HG03175 (cell line): ENCODE data around the gene VDAC2.
"Not testable (repeated sequence)": the region's sequence is repeated elsewhere in the genome, so short reads cannot be mapped to it uniquely, and the experiment has no call there.

Source experiments
- ATAC-seq: cut with Tn5 transposase; IDR thresholded peaks from one replicate; pipeline ENCODE4 v1.9.1; 2021; ENCODE audit warnings: mild to moderate bottlenecking, moderate library complexity; ENCODE audit not compliant: unreplicated experiment

Gene VDAC2

DNA sequence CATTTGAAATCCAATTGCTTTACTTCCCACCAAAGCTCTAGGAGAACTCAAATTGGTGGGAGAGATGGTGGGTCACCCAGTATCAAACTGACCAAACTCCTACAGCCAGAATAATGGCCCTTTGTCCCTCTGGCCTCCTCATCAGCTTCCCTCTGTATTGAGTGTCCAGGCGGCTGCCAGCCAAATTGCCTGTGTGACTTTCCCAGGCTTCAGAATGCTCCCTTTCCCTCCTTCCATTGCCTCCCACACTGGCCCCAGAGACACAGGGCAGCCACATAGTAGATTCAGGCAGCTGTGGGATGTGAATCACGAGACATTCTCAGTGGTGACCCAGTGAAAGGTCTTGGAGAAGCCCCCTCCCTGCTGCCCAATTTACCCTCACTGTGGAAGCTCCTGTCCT, 12.7 kb upstream of the VDAC2 start:
- ATAC-seq = no peak

DNA sequence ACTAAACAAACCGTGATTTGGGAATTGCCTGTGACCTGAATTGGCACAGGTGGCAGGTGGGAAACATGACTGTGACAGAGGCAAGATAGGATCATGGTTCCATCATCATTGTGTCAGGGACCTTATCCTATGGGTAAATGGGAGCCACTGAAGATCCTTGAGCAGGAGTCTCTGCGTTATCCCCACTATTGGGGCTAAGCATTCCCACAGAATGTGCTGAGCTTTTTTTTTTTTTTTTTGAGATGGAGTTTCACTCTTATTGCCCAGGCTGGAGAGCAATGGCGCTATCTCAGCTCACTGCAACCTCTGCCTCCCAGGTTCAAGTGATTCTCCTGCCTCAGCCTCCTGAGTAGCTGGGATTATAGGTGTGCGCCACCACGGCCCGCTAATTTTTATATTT, 10.6 kb upstream of the VDAC2 start:
- ATAC-seq = not testable (repeated sequence)

DNA sequence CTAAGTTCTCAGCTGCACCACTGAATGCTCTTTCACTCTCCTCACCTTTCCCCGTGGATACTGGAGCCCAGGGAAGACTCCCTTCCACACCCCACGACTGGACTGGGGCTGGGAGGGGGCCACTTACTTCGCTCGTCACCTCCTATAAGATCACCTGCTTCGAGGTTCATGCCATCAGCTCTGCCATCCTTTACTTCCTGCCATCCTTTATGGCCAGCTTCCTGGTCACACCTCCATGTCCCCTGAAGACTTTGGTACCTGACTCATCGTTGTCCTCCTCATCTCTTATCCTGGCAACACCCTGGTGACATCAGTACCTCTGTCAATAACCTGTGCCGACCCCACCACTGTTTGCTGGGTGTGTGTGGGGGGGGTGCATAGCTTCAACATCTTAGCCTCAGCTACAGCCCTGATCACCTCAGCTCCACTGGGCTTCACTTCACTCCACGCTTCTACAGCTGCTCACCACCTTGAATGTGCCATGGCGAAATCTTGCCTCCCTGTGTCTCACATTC, 8.7 kb upstream of the VDAC2 start:
- ATAC-seq = no peak

DNA sequence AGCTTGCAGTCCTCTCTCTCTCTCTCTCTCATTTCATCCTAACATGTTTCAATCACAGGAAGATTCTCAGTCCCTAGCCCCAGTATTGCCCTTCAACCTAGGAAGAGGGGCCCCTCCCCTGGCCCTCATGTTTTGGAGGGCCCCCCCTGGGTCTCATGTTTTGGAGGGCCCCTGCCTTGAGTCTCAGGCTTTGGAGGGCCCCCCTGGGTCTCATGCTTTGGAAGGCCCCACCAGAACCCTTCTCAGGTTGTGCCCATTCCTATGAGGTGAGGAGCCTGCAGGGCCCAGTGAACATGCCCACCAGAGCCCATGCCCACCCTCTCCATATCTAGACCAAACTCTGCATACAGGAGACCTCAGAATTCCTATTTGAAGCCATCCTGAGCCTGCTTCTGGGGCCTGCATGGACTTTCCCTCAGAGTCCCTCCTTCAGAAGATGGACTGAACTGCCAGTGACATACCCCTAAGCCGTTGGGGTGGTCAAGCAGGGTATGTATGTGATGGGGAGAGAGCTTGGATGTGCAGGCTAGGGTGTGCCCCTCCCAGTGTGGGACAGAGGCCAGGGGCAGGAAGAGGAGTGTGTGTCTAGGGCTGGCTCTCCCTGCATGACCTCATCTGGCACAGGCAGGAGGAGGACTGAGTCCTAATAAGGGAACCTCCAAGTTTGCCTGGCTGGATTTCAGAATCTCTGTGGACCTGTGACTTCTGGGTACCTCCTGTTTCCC, 8.1 kb upstream of the VDAC2 start:
- ATAC-seq = no peak

DNA sequence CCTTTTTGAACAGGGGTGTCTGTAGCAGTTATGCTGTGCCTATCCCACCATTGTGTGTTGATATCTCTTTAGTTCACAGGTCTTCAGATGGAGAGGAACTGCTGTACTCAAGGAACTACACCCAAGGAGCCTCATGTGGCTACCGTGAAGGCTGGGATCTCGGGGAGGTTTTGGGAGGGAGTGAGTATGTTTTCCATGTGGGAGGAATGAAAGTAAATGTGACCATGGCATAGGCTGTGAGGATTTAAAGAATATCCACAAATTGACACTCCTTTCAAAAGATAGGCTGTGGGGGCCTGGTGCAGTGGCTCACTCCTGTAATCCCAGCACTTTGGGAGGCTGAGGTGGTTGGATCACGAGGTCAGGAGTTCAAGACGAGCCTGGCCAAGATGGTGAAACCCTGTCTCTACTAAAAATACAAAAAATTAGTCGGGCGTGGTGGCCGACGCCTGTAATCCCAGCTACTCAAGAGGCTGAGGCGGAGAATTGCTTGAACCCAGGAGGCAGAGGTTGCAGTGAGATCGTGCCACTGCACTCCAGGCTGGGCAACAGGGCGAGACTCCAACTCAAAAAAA, 7.5 kb upstream of the VDAC2 start:
- not testable (repeated sequence) for ATAC-seq

DNA sequence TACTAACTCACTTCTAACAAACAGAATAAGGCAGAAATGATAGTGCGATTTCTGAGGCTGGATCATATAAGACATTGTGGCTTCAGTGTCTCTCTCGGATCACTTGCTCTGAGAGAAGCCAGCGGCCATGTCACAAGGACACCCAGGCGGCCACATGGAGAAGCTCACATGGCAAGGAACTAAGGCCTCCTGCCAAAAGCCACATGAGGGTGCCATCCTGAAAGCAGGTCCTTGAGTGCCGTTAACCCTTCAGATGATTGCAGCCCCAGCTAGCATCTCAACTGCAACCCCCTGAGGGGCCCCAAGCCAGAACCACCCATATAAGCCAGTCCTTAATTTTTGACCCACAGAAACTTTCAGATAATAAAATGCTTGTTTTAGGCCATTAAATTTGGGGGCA, 6.9 kb upstream of the VDAC2 start:
- no peak for ATAC-seq

DNA sequence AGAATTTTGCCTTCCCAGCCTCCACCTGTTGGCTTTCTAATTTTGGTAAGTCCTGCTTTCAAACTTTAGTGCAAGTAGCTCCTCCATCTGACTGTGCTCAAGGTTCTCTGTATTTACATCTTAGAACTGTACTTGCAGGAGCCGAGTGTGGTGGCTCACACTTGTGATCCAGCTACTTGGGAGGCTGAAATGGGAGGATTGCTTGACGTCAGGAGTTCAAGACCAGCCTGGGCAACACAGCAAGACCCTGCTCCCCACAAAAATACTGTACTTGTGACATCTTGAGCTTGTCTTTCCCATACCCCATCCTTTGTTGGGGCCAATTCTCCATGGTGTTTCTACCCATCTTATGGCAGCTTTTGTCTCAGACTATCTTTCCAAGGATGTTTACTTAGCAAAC, 4.7 kb upstream of the VDAC2 start:
- no peak for ATAC-seq

DNA sequence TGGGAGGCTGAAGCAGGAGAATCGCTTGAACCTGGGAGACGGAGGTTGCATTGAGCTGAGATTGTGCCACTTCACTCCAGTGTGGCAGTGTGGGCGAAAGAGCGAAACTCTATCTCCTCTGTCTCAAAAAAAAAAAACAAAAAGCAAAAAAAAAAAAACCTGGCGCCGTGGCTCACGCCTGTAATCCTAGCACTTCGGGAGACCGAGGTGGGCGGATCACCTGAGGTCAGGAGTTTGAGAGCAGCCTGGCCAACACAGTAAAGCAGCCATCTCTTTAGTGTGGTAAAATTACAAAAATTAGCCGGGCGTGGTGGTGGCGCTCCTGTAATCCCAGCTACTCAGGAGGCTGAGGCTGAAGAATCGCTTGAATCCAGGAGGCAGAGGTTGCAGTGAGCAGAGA, 4.0 kb upstream of the VDAC2 start:
- not testable (repeated sequence) for ATAC-seq

DNA sequence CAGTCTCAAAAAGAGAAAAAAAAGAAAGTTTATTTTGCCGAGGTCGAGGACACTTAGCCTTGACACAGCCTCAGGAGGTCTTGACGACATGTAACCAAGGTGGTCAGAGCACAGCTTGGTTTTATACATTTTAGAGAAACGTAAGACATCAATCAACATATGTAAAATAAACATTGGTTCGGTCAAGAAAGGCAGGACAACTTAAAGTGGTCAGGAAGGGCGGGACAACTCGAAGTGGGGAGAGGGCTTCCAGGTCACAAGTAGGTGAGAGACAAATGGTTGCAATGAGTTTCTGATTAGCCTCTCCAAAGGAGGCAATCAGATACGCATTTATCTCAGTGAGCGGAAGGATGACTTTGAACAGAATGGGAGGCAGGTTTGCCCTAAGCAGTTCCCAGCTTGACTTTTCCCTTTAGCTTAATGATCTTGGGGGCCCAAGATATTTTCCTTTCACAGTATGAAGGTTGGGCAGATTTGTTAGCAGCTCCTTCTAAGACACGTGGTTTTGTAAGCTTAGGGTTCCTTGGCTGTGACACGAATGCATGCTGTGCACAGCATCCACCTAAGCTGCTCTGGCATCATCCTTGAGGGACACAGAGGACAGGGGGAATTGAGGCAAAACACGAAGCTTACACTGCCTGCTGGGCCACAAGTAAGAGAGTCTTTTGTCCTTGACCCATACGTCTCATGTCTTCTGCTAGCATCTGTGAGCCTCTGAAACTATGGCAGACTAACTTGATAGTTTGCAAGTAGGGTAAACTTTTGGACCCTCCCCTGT, 3.3 kb upstream of the VDAC2 start:
- no peak for ATAC-seq

DNA sequence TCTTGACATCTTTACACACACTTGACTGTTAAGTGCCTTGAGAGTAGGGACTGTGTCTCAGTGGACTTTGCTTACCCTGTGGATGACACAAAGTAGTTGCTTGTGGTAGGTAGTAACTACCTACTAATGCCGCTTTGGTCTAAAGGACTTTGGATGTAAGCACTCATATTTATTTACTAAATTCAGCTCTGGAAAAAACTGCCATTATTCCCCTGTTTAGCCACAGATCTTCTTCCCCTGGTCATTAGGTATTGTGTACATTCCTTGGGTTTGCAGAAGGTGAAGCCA, 2.8 kb upstream of the VDAC2 start:
- no peak for ATAC-seq

DNA sequence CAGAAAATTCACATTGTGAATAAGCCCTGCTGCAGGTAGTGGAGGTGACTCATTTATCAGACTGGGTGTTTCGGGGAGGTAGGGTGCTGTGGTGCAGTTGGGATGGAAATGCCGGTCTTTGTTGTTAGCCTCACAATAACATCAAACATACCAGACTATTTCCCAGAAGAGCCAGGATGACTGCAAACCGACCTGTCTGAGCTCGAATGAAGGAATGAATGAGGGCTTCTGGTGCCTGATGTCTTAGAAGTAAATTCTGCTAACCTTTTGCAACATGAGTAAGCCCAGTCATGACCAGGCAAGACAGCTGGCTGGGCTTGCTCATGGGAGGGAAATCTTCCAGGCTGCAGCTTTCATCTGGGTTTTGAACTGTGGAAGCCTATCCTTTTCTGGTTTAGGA, 2.4 kb upstream of the VDAC2 start:
- no peak for ATAC-seq

DNA sequence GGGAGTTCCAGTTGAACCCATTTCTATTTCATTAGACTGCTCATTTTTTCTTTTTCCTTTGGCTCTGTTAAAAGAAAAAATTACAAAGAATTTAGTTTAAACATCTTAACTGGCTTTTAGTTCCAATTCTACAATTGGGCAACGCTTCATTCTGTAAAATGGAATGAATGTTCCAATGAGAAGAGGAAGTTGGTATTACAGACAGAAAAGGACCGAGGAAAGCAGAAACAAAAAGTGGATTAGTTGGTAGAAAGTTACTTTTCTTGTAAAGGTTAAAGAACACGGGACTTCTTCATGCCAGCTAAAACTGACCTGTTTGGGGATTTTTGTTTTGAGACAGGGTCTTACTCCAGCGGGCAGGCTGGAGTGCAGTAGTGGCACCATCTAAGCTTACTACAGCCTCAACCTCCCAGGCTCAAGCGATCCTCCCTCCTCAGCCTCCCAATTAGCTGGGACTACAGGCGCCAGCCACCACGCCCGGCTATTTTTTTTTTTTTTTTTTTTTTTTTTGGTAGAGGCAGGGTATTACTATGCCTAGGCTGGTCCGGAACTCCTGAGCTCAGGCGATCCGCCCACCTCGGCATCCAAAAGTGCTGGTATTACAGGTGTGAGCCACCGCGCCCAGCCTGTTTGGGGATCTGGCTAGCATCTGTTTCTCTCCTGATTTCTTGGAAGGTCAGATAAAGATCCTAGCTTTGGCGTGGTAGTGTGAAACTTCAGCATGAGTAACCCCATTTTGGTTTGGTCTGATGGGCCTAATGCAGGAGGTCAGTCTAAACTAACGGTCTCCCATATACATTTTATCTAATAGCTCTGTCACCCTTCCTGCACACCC, 1.3 kb upstream of the VDAC2 start:
- ATAC-seq = no peak

DNA sequence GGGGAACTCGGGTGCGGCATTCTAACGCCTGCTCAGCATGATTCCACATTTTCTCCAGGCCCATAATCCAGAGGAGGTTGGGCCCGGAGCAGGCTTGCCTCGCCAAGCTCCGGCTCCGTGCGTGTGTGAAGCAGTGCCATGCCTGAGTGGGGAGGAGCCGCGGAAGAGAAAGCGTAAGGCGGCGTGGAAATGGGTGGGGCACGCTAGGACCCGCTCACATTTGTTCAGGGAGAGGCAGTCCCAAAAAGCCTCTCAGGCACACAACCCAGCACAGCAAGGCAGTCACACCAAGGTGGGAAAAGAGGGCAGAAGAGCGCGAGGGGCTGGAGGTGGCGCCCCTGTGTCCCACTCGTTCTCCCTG, 695 bp upstream of the VDAC2 start:
- peak; percentile 55 for ATAC-seq

DNA sequence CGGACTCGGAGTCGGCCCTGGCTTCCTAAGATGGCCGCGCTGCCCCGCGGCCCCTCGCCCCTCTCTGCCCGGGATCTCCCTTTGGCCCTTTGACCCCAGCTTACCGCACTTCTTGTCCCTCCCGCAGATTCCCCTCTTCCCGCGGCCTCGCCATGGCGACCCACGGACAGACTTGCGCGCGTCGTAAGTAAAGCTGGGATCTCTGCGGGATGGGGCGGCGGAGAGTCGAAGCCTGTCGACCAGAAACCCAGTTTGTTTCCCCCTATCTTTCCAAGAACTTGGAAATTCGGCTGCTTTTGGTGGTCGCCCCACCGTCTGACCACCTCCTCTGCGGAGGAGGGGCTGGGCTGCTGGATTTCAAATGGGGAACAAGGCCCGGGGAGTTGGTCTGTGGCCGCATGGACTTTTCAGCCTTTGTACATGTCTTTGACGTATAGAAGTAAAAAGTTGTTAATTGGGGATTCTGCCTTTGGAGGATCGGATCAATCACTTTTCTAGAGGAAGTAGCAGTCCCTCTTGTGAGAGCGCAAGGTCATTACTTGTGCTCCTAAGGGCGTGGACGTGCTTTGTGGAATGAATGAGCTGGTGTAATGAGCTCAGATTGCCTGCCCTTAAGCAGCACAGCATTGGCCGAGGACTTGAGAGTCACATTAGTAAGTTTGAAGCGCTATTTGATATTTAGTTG, 553 bp downstream of the VDAC2 start:
- ATAC-seq = no peak

DNA sequence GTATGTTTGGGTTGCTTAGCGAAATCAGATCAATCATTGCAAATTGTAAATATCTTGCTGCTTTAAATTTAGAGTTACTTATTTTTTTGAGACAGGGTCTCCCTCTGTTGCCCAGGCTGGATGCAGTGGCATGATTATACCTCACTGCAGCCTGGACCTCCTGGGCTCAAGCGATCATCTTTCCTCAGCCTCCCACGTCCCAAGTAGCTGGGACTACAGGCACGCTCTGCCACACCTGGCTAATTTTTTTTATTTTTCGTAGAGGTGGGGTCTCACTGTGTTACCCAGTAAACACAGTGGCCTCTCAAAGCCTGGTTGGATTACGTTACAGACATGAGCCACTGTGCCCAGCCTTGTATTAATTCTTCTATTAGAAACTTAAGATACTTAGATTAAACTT, 1.7 kb downstream of the VDAC2 start:
- ATAC-seq = no peak

DNA sequence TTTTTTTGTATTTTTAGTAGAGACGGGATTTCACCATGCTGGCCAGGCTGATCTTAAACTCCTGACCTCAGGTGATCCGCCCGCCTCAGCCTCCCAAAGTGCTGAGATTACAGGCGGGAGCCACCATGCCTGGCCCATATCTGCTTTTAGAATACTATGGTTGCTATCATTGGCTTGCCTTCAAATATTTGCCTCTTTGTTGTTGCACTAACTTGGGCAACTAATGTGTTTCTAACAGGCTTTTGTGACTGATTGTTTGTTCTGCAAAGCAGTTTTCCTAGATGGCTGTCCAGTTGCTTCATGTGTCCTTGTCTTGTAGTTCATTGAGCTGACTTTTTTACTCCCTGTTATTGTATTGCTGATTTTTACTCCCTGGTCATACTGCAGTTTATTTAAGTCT, 9.7 kb downstream of the VDAC2 start:
- no peak for ATAC-seq

DNA sequence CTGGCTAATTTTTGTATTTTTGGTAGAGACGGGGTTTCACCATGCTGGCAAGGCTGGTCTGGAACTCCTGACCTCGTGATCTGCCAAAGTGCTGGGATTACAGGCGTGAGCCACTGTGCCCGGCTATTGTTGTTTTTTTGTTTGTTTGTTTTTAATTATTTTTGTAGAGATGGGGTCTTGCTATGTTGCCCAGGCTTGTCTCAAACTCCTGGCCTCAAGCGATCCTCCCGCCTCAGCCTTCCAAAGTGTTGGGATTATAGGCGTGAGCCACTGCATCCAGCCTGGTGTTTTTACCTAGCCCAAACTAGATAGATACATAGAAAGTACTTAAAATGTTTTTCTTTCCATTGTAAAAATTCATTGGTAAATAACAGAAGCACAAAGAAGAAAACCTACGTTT, 10.9 kb downstream of the VDAC2 start:
- not testable (repeated sequence) for ATAC-seq

DNA sequence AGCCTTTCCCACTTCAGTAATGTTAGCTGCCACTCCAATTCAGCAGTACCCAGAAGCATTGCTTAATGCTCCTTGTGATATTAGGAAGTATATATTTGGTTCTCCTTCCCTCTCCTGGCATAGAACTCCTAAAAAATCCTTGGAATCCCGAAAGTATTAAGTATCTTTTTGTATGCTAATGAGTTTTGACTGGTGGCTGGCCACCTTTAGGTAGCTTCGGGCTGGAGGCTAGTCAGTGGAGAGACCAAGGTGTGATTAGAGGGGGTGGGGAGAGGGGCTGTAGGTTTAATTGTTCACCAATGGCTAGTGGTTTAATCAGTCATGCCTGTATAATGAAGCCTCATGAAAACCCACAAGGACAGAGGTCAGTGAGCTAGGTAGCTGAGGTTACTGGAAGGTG, 12.9 kb downstream of the VDAC2 start:
- ATAC-seq = no peak

DNA sequence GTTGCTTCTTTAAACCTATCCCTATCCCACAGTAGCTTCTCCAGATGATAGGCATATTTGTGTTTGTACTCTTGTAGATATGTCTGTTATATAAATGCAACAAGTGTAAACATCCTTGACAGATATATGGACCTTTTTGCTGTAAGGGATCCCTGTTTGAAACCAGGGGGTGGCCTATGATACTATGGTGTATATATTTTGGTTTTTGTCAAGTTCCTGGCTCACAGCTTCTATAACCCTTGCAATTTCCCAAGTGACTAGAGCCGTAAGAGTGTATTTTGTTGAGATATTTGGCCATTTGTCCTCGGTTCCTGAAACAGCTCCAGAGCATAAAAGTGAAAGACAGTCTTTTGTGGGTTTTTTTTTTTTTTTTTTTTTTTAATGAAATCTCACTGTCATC, 15.5 kb downstream of the VDAC2 start:
- ATAC-seq = no peak

DNA sequence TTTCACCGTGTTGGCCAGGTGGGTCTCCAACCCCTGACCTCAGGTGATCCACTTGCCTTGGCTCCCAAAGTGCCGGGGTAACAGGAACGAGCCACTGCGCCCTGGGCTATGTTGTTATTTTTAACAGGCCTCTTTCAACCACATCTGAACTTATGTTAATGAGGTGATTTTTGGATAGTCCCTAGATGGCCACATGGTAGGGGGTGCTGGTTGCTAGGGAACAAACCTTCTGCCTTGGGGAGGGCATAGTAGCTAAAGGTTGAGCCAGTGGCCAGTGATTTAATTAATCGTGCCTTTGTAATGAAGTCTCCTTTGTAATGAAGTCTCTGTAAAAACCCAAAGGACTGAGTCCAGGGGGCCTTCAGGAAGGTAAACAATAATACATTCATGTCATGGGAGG, 16.1 kb downstream of the VDAC2 start:
- no peak for ATAC-seq

DNA sequence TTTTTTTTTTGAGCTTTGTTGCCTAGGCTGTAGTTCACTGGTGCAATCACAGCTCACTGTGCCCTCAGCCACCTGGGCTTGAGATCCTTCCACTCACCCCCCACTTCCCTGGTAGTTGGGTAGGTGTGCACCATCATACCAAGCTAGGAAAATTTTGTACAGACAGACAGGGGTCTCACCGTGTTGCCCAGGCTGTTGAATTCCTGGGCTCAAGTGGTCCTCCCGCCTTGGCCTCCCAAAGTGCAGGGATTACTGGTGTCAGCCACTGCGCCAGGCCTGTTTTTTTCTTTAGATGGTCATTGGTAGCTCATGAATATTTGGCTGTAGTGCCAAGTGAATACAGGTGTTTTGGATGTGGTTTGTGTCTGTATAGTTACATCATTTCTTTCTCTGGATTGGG, 17.7 kb downstream of the VDAC2 start:
- no peak for ATAC-seq
